HEK293T (cell line): ENCODE measurements around the gene APOC3.

ENCODE experiments used
- CTCF ChIA-PET: fragments of 350-600 bp; formaldehyde crosslinking; extraction: SDS; loops from one replicate; lab custom pipeline; 2021; ENCODE audit warnings: antibody characterized with exemption, inconsistent platforms; lab: Yijun Ruan, JAX
- POLR2A ChIA-PET: fragments of 350-600 bp; formaldehyde crosslinking; extraction: SDS; loops from one replicate; lab custom pipeline; 2020; ENCODE audit warnings: antibody characterized with exemption, inconsistent platforms; lab: Yijun Ruan, JAX
- DNase-seq: peaks from one replicate; pipeline ENCODE4 v3.0.0; 2012; ENCODE audit warnings: mixed read lengths; ENCODE audit errors: extremely low spot score
- ARNT ChIP-seq: fragments of 450-650 bp; IDR thresholded peaks from 2 replicates; pipeline ENCODE4 v1.6.1; 2017; ENCODE audit warnings: mild to moderate bottlenecking
- BHLHE40 ChIP-seq: fragments of 450-650 bp; IDR thresholded peaks from 2 replicates; pipeline ENCODE4 v1.6.1; 2016; ENCODE audit warnings: mild to moderate bottlenecking, moderate library complexity, borderline replicate concordance
- CTBP1 ChIP-seq: fragments of 450-650 bp; IDR thresholded peaks from 2 replicates; pipeline ENCODE4 v1.6.1; 2016; ENCODE audit warnings: borderline replicate concordance
- ELF4 ChIP-seq: fragments of 450-650 bp; IDR thresholded peaks from 2 replicates; pipeline ENCODE4 v1.6.1; 2017; ENCODE audit warnings: antibody characterized with exemption
- FOXA1 ChIP-seq: fragments of 450-650 bp; IDR thresholded peaks from 2 replicates; pipeline ENCODE4 v1.6.1; 2016; ENCODE audit warnings: mild to moderate bottlenecking
- FOXK2 ChIP-seq: fragments of 450-650 bp; IDR thresholded peaks from 2 replicates; pipeline ENCODE4 v1.6.1; 2016; ENCODE audit warnings: mild to moderate bottlenecking
- FOXM1 ChIP-seq: fragments of 450-650 bp; IDR thresholded peaks from 2 replicates; pipeline ENCODE4 v1.6.1; 2017; ENCODE audit warnings: mild to moderate bottlenecking, borderline replicate concordance
- HDGF ChIP-seq: fragments of 450-650 bp; IDR thresholded peaks from 2 replicates; pipeline ENCODE4 v1.6.1; 2017; ENCODE audit warnings: antibody characterized with exemption, borderline replicate concordance
- L3MBTL2 ChIP-seq: fragments of 450-650 bp; conservative IDR thresholded peaks from 2 replicates; pipeline ENCODE4 v1.6.1; 2016; ENCODE audit warnings: mild to moderate bottlenecking
- LEF1 ChIP-seq: fragments of 450-650 bp; IDR thresholded peaks from 2 replicates; pipeline ENCODE4 v1.6.1; 2017; ENCODE audit warnings: mild to moderate bottlenecking, borderline replicate concordance
- NFRKB ChIP-seq: fragments of 450-650 bp; IDR thresholded peaks from 2 replicates; pipeline ENCODE4 v1.6.1; 2016; ENCODE audit warnings: mild to moderate bottlenecking, moderate library complexity
- PKNOX1 ChIP-seq: fragments of 450-650 bp; IDR thresholded peaks from 2 replicates; pipeline ENCODE4 v1.6.1; 2016
- SP1 ChIP-seq: fragments of 450-650 bp; IDR thresholded peaks from 2 replicates; pipeline ENCODE4 v1.6.1; 2017
- SUZ12 ChIP-seq: fragments of 450-650 bp; IDR thresholded peaks from 2 replicates; pipeline ENCODE4 v1.6.1; 2016; ENCODE audit warnings: mild to moderate bottlenecking
- TARDBP ChIP-seq: fragments of 450-650 bp; IDR thresholded peaks from 2 replicates; pipeline ENCODE4 v1.6.1; 2016
- ZNF384 ChIP-seq: fragments of 450-650 bp; IDR thresholded peaks from 2 replicates; pipeline ENCODE4 v1.6.1; 2016

The APOC3 gene

DNA sequence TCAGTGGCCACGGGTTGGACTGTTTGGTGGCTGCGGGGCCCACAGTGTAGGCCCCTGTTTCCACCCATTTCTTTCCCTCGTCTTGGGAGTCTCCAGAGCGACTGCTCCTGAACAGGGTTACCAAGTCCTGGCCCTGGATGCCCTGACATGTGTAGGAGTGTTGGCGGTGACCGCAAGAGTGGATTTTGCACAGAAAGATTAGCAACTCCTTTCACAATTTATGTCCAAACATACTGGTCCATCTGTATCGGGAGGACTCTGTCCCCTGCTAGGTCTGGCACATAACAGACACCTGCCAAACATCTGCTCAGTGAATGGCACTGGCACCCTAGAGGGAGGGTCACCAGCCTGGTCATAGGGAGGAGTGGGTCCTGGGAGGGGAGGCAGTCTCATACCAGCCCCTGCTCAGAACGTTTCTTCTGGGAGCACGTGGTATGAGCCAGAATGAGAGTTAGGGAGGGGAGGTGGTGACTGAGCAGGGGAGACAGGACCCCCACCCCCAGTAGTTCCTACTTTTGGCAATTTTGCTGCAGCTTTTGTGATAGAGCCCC, 11.1 kb downstream of the APOC3 start:
- ChIA-PET CTCF (interaction anchor here (0.6 to 0.7 kb wide), 2 partner anchors 32 to 40 kb away, joined by 3 to 11 read pairs; no protein-coding TSS in a partner anchor), POLR2A (no interaction called here)
- no peak for TF ChIP-seq FOXA1
- TF ChIP-seq HDGF: no peak

GRCh38 chr11:116842117-116842516, 12.4 kb downstream of the APOC3 start:
- ChIA-PET CTCF (no interaction called here), POLR2A (no interaction called here)
- DNase-seq: no peak
- TF ChIP-seq CTBP1 (no peak), L3MBTL2 (no peak), BHLHE40 (no peak), ARNT (no peak), ELF4 (no peak), FOXK2 (no peak), TARDBP (no peak), HDGF (no peak), SUZ12 (no peak), ZNF384 (no peak), PKNOX1 (no peak)

More for the DNA sequence above, 11.1 kb downstream of the APOC3 start:
- DNase-seq: no peak

DNA sequence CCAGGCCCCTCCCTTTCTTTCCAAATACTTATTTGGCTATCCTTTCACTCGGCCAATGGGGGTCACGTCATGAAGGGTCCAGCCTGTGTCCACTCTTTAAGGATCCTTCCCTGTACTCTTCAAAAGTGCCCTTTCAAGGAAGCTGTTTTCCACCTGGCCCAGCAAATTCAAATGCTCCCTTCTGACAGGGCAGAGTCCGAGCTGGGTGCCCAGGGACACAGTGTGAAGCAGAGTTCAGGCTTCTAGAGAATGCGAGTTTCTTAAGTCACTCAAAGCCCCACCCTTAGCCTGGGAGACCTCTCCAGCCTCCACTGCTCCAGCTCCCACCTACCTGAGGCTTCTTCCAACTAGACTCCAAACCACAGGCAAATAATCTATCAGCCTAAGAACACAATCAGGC, 13.2 kb downstream of the APOC3 start:
- no peak for DNase-seq
- ChIA-PET POLR2A (no interaction called here), CTCF (no interaction called here)
- TF ChIP-seq FOXM1: no peak
- TF ChIP-seq ZNF384: no peak
- no peak for TF ChIP-seq NFRKB
- TF ChIP-seq CTBP1: no peak
- TF ChIP-seq FOXA1: no peak
- no peak for TF ChIP-seq ELF4
- no peak for TF ChIP-seq L3MBTL2
- TF ChIP-seq LEF1: no peak
- no peak for TF ChIP-seq FOXK2
- TF ChIP-seq BHLHE40: no peak
- no peak for TF ChIP-seq HDGF

GRCh38 chr11:116843661-116844060, 14.0 kb downstream of the APOC3 start:
- CTCF ChIA-PET: no interaction called here
- no peak for DNase-seq
- TF ChIP-seq BHLHE40: no peak
- no peak for TF ChIP-seq NFRKB
- TF ChIP-seq SUZ12: no peak
- TF ChIP-seq TARDBP: no peak
- no peak for TF ChIP-seq FOXM1
- POLR2A ChIA-PET: no interaction called here

DNA sequence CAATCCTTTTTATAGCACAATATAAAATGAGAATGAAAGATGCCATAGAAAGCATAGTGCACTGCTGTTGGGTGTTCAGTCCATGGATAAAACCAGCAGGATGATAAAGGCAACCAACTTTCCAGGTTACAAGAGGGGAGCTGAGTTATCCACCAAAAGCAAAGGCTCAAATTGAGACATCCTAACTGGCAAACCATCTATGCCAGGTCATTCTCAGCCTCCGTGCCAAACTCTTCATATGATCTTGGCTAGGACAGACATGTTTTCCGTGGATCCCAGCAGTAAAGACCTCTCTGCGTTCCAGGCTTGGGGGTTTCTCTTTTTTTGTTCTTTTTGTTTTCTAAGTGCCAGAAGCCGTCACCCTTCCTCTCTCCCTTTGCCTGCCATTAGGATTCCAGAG, 15.0 kb downstream of the APOC3 start:
- ChIA-PET CTCF (no interaction called here), POLR2A (no interaction called here)
- no peak for DNase-seq
- TF ChIP-seq SUZ12: no peak
- no peak for TF ChIP-seq ZNF384
- TF ChIP-seq SP1: no peak
- no peak for TF ChIP-seq BHLHE40
- TF ChIP-seq FOXM1: no peak

GRCh38 chr11:116847612-116848011, 17.9 kb downstream of the APOC3 start:
- CTCF ChIA-PET: no interaction called here
- DNase-seq: no peak
- POLR2A ChIA-PET: interaction anchor here (0.7 kb wide), 1 partner anchor 19 kb away, joined by 3 read pairs; no protein-coding TSS in a partner anchor
- TF ChIP-seq FOXK2 (no peak), FOXM1 (no peak), NFRKB (no peak), PKNOX1 (no peak), BHLHE40 (no peak), ARNT (no peak), ZNF384 (no peak), CTBP1 (no peak), HDGF (no peak), ELF4 (no peak), TARDBP (no peak), L3MBTL2 (no peak), SUZ12 (no peak), LEF1 (no peak), SP1 (no peak), FOXA1 (no peak)

- DNase-seq: no peak
- TF ChIP-seq L3MBTL2 (no peak), CTBP1 (no peak), LEF1 (no peak), SUZ12 (no peak), PKNOX1 (no peak), HDGF (no peak), BHLHE40 (no peak), FOXA1 (no peak)
- ChIA-PET POLR2A (interaction anchor here (1.5 kb wide), 1 partner anchor 13 kb away, joined by 5 read pairs; no protein-coding TSS in a partner anchor), CTCF (no interaction called here)
Observed at GRCh38 chr11:116849060-116849459, 19.4 kb downstream of the APOC3 start.
